SU-DHL-6 (cell line): Measurements from ENCODE around the gene NAV2.

Experiments used
- CTCF ChIP-seq: fragments of 200-600 bp; sonication (generic); IDR thresholded peaks from one replicate; pipeline ENCODE4 v1.5.1; 2017; ENCODE audit warnings: antibody characterized with exemption, mild to moderate bottlenecking, low read length, moderate library complexity; ENCODE audit not compliant: insufficient read depth, poor library complexity, severe bottlenecking
- EZH2phosphoT487 ChIP-seq: fragments of 200-600 bp; sonication (generic), shearing (Covaris generic); conservative IDR thresholded peaks from 2 replicates; pipeline ENCODE4 v1.6.1; 2018; ENCODE audit warnings: mild to moderate bottlenecking, antibody characterized with exemption, low read length, moderate library complexity, mixed read lengths

- TF ChIP-seq CTCF = no peak
- no peak for TF ChIP-seq EZH2phosphoT487
Observed at GRCh38 chr11:19972651-19973050, 260.0 kb downstream of the NAV2 start.
